Activated T-helper 17 cell treated with anti-CD3 and anti-CD28 coated beads, Interleukin-2, amount 50 U/mL, for 72 hours (primary cell): ENCODE data around the gene OXNAD1. TPM values are rescaled to one million over a fixed set of nuclear protein-coding genes. Genes with fewer than 3 reads are reported as not detected.

Experiments used
- ATAC-seq: fragments of 150-1000 bp; cut with Tn5 transposase; replicated peaks from 2 replicates; pipeline ENCODE4 v1.10.0; 2021; ENCODE audit warnings: mild to moderate bottlenecking, moderate library complexity
- H3K27ac Mint-ChIP-seq: one replicate; pipeline ENCODE4 v1.8.0; 2022; ENCODE audit warnings: mixed read lengths
- H3K27me3 Mint-ChIP-seq: one replicate; pipeline ENCODE4 v1.8.0; 2022; ENCODE audit warnings: mixed read lengths
- H3K36me3 Mint-ChIP-seq: one replicate; pipeline ENCODE4 v1.8.0; 2022; ENCODE audit warnings: low read depth, mild to moderate bottlenecking, mixed read lengths
- H3K4me1 Mint-ChIP-seq: one replicate; pipeline ENCODE4 v1.8.0; 2022; ENCODE audit warnings: mixed read lengths
- H3K4me3 Mint-ChIP-seq: one replicate; pipeline ENCODE4 v1.8.0; 2022; ENCODE audit warnings: mild to moderate bottlenecking, mixed read lengths
- H3K9me3 Mint-ChIP-seq: one replicate; pipeline ENCODE4 v1.8.0; 2022; ENCODE audit warnings: mixed read lengths
- total RNA-seq, 2 donors: library from RNA; stranded (reverse); gene quantifications; one replicate each; pipeline ENCODE4 v1.2.3, GENCODE V29; 2022

The OXNAD1 gene
- total RNA-seq, 2 donors from 2014 or later: 31.4 to 32.4 TPM

DNA sequence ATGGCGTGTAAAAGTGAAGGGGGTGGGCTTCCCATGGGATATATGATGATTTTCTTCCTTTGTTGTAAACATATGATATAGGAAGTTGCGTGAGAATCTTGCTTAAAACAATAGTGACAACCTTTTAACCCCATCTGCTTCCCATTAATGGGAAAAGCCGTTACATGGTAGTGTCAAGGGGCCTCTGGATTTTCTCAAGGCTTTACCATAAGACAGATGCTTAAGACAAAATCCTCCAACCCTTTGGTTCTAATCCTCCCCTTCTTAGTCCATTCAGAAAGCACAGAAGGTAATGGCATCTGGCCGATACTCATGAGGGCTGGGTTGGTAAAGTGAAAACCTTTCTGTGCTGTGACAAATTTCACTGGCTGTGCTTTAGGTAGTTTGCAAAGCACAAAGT, 25.2 kb upstream of the OXNAD1 start:
- Mint-ChIP-seq H3K4me3 (no peak overlapping the region), H3K4me1 (peaks cover 6% of the 10 kb centered on the region), H3K36me3 (no peaks in the 10 kb centered on the region), H3K27ac (no peak overlapping the region), H3K9me3 (peaks cover 5% of the 10 kb centered on the region), H3K27me3 (peaks cover 5% of the 10 kb centered on the region)
- peak; percentile 23 for ATAC-seq

DNA sequence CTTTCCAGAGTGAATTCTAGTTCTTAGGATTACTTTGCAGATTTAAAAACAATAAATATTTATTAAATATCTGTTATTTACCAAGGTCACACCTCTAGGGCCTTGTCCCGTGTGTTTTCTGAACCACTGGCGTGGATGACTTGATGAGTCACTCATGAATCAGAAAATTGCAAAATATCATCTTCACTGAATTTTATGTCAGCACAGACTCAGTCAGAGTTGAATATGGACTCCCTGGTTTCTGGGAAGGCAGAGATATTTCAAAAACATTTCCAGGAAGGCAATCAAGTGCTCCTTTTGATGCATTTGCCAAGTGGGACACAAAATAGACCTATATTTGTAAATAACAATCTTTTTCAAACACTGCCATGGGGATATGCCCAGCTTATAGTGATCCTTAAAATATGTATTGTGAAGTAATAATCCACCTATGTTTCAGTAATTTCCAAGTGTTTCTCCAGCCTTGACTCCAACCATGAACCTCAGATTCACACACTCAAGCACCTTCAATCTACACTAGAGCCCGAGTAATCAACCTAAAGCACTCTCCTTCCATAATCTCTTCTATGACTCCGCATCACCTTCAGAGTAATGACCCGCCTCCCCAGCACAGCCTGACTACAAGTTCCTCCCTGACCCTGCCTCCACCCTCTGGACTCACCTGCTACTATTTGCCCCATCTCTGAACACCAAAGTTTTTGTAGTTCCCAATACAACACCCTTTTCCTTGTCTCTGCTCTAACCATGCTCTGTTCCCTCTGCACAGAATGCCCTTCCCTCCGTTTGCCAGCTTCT, 24.6 kb upstream of the OXNAD1 start:
- Mint-ChIP-seq H3K9me3 (peaks cover 2% of the 10 kb centered on the region), H3K36me3 (no peaks in the 10 kb centered on the region), H3K27me3 (peaks cover 2% of the 10 kb centered on the region), H3K4me1 (peaks cover 6% of the 10 kb centered on the region), H3K4me3 (no peak overlapping the region), H3K27ac (no peak overlapping the region)
- ATAC-seq: peak; percentile 64

DNA sequence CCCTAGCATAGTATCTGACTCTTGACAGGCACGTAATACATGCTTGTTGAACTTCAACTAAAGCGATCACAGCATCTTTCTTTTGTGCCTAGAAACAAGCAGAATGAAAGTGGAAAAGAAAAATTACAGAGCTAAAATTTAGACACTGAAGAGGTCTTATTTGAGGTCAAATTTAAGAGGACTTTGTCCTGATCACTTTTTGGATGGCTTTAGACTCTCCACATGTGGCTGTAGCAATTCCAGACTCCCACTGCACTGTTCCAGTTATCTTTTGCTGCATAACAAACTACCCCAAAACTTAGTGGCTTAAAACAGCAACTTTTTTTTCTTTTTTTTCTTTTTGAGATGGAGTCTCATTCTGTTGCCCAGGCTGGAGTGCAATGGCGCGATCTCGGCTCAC, 23.8 kb upstream of the OXNAD1 start:
- H3K4me1 Mint-ChIP-seq: peaks cover 6% of the 10 kb centered on the region
- no peaks in the 10 kb centered on the region for H3K36me3 Mint-ChIP-seq
- ATAC-seq: no peak
- H3K9me3 Mint-ChIP-seq: no peaks in the 10 kb centered on the region
- no peaks in the 10 kb centered on the region for H3K27me3 Mint-ChIP-seq
- no peak overlapping the region for H3K4me3 Mint-ChIP-seq
- H3K27ac Mint-ChIP-seq: no peak overlapping the region

DNA sequence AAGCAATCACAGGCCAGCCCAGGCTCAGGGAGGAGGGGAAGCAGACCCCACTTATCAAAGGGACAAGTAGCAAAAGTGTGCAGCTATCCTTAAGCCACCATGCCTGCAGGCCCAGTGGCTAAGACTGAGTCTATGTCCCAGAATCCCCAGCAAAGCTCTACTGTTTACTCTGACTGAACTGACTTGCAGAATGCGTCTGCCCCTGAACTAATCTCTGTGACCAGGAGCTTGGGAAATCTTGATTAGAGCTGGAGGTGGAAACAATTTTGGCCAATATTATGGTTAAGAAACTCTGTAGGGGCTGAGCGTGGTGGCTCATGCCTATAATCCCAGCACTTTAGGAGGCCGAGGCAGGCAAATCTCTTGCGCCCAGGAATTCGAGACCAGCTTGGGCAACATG, 22.8 kb upstream of the OXNAD1 start:
- no peak for ATAC-seq
- H3K4me3 Mint-ChIP-seq: no peak overlapping the region

DNA sequence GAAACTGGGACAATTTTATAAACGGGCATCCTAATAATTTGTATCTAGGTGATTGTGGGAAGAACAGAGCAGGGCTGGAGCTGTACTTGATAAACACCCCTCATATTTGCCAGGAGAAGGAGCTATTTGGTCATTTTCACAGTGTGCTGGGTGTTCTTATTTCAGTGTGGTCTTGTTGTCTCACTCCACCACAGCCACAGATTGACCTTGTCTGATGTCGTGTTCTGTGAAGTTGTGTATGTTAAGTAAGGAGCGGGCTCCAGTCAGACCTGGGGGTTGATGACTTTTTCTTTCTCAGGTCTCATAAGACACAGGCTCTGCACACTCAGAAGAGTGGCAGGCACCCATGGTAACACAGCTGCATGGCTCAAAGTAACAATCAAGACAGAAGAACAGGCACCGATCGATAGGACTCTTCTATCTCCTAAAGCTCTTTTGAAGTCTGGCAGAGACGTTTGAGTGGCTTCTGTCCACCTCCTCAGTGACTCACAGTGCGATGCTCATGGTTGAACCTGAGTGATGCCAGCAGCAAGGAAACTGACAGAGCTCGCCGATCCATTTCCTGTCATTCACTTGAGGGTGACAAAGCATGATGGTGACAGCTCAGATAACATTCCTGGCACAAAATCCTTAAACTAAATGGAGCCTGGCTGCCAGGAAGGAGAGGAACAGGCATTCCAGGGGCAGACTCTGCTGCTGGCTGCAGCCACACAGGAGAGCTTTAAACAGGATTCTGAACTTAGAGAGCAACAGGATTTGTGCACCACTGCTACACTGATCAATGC, 21.1 kb upstream of the OXNAD1 start:
- Mint-ChIP-seq H3K9me3 (no peaks in the 10 kb centered on the region), H3K27me3 (no peaks in the 10 kb centered on the region), H3K27ac (no peak overlapping the region), H3K36me3 (no peaks in the 10 kb centered on the region), H3K4me1 (peaks cover 18% of the 10 kb centered on the region), H3K4me3 (no peak overlapping the region)
- peak; percentile 29 for ATAC-seq

More for the DNA sequence above, 22.8 kb upstream of the OXNAD1 start:
- peaks cover 12% of the 10 kb centered on the region for H3K4me1 Mint-ChIP-seq
- no peaks in the 10 kb centered on the region for H3K9me3 Mint-ChIP-seq
- H3K27ac Mint-ChIP-seq: no peak overlapping the region
- no peaks in the 10 kb centered on the region for H3K36me3 Mint-ChIP-seq
- H3K27me3 Mint-ChIP-seq: no peaks in the 10 kb centered on the region

DNA sequence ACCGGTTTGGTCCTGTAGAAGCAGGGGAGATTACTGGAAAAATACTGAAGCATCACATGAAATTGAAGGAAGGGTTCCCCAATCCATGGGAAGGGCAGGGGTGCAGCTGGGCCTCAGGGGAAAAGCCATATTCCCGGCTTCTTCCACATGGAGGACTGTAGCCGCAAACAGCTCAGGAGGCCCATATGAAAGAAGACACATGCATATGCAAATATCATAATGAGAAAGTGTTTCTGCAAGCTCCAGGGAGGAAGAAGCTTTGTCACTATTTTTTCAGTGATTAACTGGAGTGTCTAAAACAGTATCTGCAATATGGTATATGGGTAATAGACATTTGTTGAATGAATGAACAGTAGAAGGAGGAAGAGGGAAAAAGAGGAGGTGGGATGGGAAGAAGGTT, 19.4 kb upstream of the OXNAD1 start:
- H3K27ac Mint-ChIP-seq: no peak overlapping the region
- H3K4me1 Mint-ChIP-seq: peaks cover 16% of the 10 kb centered on the region
- ATAC-seq: no peak
- no peaks in the 10 kb centered on the region for H3K27me3 Mint-ChIP-seq
- no peaks in the 10 kb centered on the region for H3K9me3 Mint-ChIP-seq
- no peak overlapping the region for H3K4me3 Mint-ChIP-seq
- H3K36me3 Mint-ChIP-seq: no peaks in the 10 kb centered on the region

DNA sequence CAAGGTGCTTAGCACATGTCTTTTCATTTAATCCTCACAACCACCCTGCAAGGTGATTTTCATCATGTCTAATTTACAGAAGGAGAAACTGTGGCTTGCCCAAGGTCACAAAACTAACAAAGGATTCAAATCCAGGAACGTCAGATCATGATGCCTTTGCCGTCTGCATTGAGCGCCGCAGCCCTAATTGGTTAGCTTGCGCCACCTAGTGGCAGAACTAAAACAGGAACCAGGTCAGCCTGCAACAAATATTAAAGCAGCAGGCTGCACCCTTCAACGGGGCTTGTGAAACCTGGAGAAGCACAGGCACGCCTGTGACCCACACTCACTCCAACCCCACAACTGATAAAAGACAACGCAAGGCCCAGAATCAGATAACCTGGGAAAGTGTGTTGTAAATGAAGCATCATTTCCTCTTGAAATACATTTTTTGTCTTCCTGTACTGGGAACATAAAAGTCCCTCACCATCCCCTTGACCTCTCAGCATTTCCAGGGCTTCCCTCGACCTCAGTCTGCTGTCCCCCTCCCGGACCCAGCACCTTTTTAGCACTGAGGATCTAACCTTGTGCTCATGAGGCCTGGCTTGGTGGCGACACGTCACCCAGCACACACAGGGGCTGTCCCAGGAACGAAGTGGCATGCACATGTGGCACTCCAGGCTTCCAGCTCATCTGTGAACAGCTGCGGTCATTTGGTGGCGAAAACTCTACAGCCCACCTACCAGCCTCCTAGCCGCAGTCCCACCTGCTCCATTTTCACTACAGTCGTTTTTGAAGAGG, 17.5 kb upstream of the OXNAD1 start:
- H3K9me3 Mint-ChIP-seq: no peaks in the 10 kb centered on the region
- no peaks in the 10 kb centered on the region for H3K36me3 Mint-ChIP-seq
- peak overlapping the region; percentile 71 for H3K27ac Mint-ChIP-seq
- peak; percentile 88 for ATAC-seq
- H3K4me1 Mint-ChIP-seq: peaks cover 12% of the 10 kb centered on the region
- H3K27me3 Mint-ChIP-seq: no peaks in the 10 kb centered on the region
- peak overlapping the region; percentile 49 for H3K4me3 Mint-ChIP-seq

DNA sequence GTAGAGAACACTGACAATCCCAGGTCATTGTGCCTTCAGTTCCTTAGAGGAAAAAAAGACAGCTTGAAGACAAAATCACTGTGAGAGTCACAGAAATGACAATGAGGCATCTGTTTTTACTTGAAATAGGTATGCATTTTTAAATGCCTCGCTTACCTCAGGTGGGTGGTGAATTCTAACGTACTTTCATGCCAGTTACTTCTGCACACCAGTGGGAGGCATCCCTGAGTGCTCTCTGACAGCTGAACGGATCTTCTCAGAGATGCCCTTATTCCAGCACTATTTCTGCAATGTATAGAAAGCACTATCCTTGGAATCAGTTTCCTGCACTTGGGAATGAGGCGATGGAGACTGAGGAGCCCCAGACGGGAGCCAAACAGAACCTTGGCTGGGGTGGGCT, 16.5 kb upstream of the OXNAD1 start:
- no peak overlapping the region for H3K27ac Mint-ChIP-seq
- peak overlapping the region; percentile 49 for H3K4me3 Mint-ChIP-seq
- H3K36me3 Mint-ChIP-seq: no peaks in the 10 kb centered on the region
- no peaks in the 10 kb centered on the region for H3K27me3 Mint-ChIP-seq
- ATAC-seq: no peak
- no peaks in the 10 kb centered on the region for H3K9me3 Mint-ChIP-seq
- H3K4me1 Mint-ChIP-seq: peaks cover 16% of the 10 kb centered on the region

DNA sequence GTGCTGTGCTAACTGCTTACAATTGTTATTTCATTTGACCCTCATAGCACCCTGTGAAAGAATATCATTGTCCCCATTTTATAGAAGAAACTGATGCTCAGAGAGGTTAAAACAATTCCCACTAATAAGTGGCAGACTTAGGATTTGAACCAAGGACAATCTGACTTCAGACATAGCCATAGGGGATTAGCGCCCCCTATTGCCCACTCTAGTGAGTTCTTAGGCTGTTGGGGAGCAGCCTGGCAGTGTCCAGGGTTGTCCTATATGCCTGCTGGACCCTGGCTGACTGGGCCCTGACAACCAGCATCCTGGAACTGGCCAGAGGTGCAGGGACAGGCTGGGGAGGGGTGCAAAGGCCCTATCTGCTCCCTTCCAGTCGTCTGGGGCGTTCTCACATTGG, 15.7 kb upstream of the OXNAD1 start:
- Mint-ChIP-seq H3K4me3 (no peak overlapping the region), H3K27me3 (no peaks in the 10 kb centered on the region)
- ATAC-seq: no peak

DNA sequence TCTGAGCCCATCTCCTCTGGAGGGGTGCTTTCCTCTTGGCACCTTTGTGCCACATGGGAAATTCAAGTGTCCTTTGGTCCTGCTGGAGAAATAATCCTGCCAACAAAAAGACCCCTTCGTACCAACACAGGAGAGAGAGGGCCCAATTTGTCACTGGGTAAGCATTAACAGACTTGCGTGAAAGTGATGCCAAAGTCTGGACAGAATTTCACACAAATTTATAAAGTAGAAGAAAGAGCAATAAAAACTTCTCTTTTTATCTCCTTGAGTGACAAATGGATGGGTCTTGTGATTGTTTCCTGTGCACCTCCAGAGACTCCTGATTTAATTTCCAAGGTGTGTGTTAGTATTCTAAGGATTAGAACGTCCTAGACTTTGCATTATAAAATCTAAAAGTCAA, 15.1 kb upstream of the OXNAD1 start:
- no peak for ATAC-seq
- peaks cover 23% of the 10 kb centered on the region for H3K4me1 Mint-ChIP-seq

More for the DNA sequence above, 15.7 kb upstream of the OXNAD1 start:
- Mint-ChIP-seq H3K27ac (no peak overlapping the region), H3K4me1 (peaks cover 18% of the 10 kb centered on the region), H3K9me3 (no peaks in the 10 kb centered on the region), H3K36me3 (no peaks in the 10 kb centered on the region)

DNA sequence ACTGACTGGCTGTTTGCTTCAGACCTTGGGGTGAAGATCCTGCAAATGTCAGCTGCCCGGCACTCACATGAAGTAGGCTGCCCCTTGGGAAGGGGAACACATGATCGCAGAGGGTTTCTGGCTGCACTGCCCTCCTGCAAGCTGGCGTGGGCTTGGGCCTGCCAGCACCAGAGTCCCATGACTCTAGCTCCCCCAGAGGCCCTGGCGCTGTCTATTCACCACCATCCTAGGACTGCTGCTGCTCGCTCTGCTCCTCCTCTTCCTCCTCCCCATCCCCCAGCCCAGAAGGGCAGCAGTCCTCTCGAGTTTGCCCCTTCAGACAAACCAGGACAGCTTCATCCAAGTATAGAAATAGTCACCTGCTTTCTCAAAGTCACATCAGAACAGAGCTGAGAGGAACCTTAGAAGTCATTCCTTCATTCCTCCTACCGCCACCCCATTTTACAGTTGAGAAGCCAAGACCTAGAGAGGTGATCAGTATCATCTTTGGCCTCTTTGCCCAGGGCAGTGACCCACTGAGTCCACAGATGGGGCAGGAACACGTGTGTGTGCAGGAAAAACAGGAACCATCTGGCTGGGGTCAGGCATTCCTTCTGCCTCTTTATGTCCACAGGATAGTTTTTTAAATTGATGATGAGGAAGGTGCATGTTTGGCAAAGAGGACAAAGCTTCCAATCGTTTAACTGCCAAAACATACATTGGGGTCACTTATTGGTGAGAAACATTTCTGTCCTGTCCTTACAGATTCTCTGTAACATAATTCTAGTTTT, 13.5 kb upstream of the OXNAD1 start:
- Mint-ChIP-seq H3K4me1 (peaks cover 30% of the 10 kb centered on the region), H3K9me3 (no peaks in the 10 kb centered on the region), H3K4me3 (no peak overlapping the region), H3K27ac (no peak overlapping the region), H3K27me3 (no peaks in the 10 kb centered on the region), H3K36me3 (no peaks in the 10 kb centered on the region)
- ATAC-seq: no peak

More for the DNA sequence above, 15.1 kb upstream of the OXNAD1 start:
- H3K9me3 Mint-ChIP-seq: no peaks in the 10 kb centered on the region
- H3K27me3 Mint-ChIP-seq: no peaks in the 10 kb centered on the region
- H3K27ac Mint-ChIP-seq: no peak overlapping the region
- H3K36me3 Mint-ChIP-seq: no peaks in the 10 kb centered on the region
- H3K4me3 Mint-ChIP-seq: no peak overlapping the region

DNA sequence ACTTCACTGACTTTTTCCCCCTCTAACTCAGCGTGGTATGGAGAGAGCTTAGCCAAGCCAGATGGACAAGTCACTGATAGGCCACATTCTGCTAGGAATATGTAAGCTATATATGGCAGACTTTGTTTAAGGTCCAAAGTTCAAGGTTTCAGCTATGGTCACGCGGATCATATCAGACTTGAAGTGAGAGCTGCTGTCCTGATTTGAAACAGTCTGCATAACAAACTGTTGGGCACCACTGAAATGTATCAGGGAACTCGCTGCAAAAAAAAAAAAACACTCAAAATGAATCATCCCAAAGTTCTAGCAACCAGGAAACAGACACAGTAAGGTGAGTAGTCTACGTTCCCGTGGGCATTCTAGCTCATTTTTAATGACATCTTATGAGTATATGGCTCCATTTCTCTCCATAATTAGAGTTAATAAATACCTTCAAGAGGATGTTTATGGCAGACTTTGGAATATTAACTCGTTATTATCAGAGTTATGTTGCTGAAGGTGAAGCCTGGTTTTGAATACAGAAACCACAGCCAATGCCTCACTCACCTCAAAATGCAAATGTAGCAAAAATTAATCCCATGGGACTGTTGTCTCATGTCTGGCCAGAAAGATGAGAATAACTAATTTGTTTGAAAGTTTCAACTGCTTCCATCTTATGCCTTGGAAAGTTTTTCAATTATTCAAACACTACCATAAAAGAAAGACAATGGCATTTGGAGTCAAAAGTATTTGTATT, 12.6 kb upstream of the OXNAD1 start:
- Mint-ChIP-seq H3K27ac (no peak overlapping the region), H3K4me3 (no peak overlapping the region), H3K9me3 (no peaks in the 10 kb centered on the region), H3K27me3 (no peaks in the 10 kb centered on the region), H3K4me1 (peaks cover 24% of the 10 kb centered on the region), H3K36me3 (peaks cover 9% of the 10 kb centered on the region)
- ATAC-seq: no peak

DNA sequence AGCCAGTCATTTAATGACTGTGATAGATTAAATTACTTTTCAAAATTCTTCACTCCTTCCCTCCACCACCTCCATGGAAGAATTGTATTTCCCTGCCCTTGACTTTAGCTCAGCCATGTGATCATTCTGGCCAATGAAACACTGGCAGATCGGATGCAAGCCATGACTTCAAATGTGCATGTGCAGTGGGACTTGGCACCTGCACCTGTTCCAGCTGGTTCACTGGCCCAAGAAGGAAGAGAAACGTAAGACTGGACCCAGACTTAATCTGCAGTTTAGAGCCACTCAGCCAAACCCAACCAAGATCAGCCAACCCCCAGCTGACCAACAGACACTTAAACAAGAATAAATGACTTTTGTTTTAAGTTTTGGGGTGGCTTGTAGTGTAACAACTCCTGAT, 12.0 kb upstream of the OXNAD1 start:
- Mint-ChIP-seq H3K36me3 (peaks cover 9% of the 10 kb centered on the region), H3K9me3 (no peaks in the 10 kb centered on the region), H3K27me3 (no peaks in the 10 kb centered on the region), H3K4me3 (no peak overlapping the region), H3K27ac (no peak overlapping the region), H3K4me1 (peaks cover 22% of the 10 kb centered on the region)
- ATAC-seq: no peak
